ENCODE data around the gene CNIH4.
A peak's percentile ranks its signal among the peaks of the same experiment; 100 is the strongest.

Gene CNIH4

GRCh38 chr1:224353975-224354925, 2.4 kb upstream of the CNIH4 start:
- H3K4me3 ChIP-seq (ENCODE audit: low read length): no peak overlapping the region
- DNase-seq (ENCODE audit: low read depth): no peak
- TF ChIP-seq CTCF (conservative IDR thresholded peaks at IDR 0.05; ENCODE audit: low read depth, low read length): no peak

GRCh38 chr1:224357626-224358124, 996 bp downstream of the CNIH4 start:
- peak; percentile 61 for DNase-seq (ENCODE audit: low read depth)
- H3K4me3 ChIP-seq (ENCODE audit: low read length): peak overlapping the region; percentile 59

GRCh38 chr1:224358237-224358636, 1.6 kb downstream of the CNIH4 start:
- DNase-seq (ENCODE audit: low read depth): no peak
- peak overlapping the region; percentile 59 for H3K4me3 ChIP-seq (ENCODE audit: low read length)
- TF ChIP-seq CTCF (conservative IDR thresholded peaks at IDR 0.05; ENCODE audit: low read depth, low read length): no peak

More at GRCh38 chr1:224357626-224358124, 996 bp downstream of the CNIH4 start:
- no peak for TF ChIP-seq CTCF (conservative IDR thresholded peaks at IDR 0.05; ENCODE audit: low read depth, low read length)

GRCh38 chr1:224359207-224359606, 2.5 kb downstream of the CNIH4 start:
- TF ChIP-seq CTCF (conservative IDR thresholded peaks at IDR 0.05; ENCODE audit: low read depth, low read length): no peak
- no peak overlapping the region for H3K4me3 ChIP-seq (ENCODE audit: low read length)
- DNase-seq (ENCODE audit: low read depth): no peak

GRCh38 chr1:224368409-224368808, 11.7 kb downstream of the CNIH4 start:
- no peak overlapping the region for H3K4me3 ChIP-seq (ENCODE audit: low read length)
- no peak for DNase-seq (ENCODE audit: low read depth)
- no peak for TF ChIP-seq CTCF (conservative IDR thresholded peaks at IDR 0.05; ENCODE audit: low read depth, low read length)

GRCh38 chr1:224373008-224373590, 16.4 kb downstream of the CNIH4 start:
- TF ChIP-seq CTCF (conservative IDR thresholded peaks at IDR 0.05; ENCODE audit: low read depth, low read length): no peak
- DNase-seq (ENCODE audit: low read depth): no peak
- no peak overlapping the region for H3K4me3 ChIP-seq (ENCODE audit: low read length)
